ENCODE results near the gene WDR72. TPM values are rescaled to one million over a fixed set of nuclear protein-coding genes. Genes with fewer than 3 reads are reported as not detected.

The WDR72 gene
- total and polyA plus RNA-seq, 4 donors: 0.10 to 0.97 (median 0.45) TPM

DNA sequence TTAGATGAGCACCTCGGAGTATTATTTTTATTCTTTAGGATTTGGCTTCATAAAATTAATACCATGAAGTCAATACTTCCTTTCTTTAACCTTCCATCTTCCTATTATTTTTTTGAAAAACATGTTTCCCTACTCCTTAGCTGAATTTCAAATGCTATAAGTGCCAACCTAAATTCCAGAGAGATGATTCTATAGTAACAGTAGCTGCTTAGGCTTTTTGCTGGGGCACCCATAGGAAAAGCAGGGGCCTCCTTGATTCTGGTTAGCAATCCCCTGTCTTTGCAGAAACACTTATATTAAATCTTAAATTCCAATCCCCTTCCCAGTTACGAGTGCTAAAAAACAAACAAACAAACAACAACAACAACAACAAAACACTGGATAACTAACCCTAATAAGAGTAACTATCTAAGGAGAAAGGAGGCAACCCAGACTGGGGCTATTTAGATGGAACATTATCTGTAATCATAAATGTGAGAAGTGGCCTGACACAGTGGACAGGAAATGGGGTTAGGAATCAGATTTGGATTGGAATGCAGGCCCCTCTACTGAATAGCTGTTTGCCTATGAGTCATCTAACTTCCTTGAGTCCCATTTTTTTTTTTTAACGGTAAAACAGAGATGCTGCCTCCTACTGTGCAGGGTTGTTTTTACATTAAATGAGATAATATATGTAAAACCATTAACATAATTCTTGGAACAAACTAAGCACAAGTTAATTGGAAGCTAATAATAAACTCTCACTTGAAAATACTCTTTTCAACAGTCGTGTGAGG, 148.1 kb downstream of the WDR72 start:
- TF ChIP-seq, protein P1, sequence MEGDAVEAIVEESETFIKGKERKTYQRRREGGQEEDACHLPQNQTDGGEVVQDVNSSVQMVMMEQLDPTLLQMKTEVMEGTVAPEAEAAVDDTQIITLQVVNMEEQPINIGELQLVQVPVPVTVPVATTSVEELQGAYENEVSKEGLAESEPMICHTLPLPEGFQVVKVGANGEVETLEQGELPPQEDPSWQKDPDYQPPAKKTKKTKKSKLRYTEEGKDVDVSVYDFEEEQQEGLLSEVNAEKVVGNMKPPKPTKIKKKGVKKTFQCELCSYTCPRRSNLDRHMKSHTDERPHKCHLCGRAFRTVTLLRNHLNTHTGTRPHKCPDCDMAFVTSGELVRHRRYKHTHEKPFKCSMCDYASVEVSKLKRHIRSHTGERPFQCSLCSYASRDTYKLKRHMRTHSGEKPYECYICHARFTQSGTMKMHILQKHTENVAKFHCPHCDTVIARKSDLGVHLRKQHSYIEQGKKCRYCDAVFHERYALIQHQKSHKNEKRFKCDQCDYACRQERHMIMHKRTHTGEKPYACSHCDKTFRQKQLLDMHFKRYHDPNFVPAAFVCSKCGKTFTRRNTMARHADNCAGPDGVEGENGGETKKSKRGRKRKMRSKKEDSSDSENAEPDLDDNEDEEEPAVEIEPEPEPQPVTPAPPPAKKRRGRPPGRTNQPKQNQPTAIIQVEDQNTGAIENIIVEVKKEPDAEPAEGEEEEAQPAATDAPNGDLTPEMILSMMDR (IDR thresholded peaks at IDR 0.05; ENCODE audit: control extremely low read depth, extremely low read depth): no peak
- no peaks in the 10 kb centered on the region for H3K36me3 ChIP-seq (ENCODE audit: control insufficient read depth in 4 of 4, insufficient read depth in 4 of 4, low read length in 4 of 4)
- no peak overlapping the region for H3K27ac ChIP-seq (ENCODE audit: low read depth in 1 of 2, low read length in 1 of 2)
- ATAC-seq (ENCODE audit: insufficient read depth, low FRiP score): no peak
- no peaks in the 10 kb centered on the region for H3K9me3 ChIP-seq (ENCODE audit: control insufficient read depth in 4 of 4, insufficient read depth in 3 of 4, low read length in 3 of 4)
- 71 to 78% methylated on average over 4 of the region's 4 CpGs for WGBS, 2 donors
- H3K27me3 ChIP-seq (ENCODE audit: control insufficient read depth in 3 of 3, insufficient read depth in 3 of 3, low read length in 2 of 3): no peaks in the 10 kb centered on the region
- no peak overlapping the region for H3K4me3 ChIP-seq
- no peak overlapping the region for H3K9ac ChIP-seq (ENCODE audit: insufficient read depth in 1 of 2, low read length in 2 of 2)
- H3K4me1 ChIP-seq (ENCODE audit: control insufficient read depth in 5 of 5, insufficient read depth in 5 of 5, low read length in 5 of 5): no peaks in the 10 kb centered on the region
- DNase-seq: peak in 2 of 3 donors; percentile 5 to 6

DNA sequence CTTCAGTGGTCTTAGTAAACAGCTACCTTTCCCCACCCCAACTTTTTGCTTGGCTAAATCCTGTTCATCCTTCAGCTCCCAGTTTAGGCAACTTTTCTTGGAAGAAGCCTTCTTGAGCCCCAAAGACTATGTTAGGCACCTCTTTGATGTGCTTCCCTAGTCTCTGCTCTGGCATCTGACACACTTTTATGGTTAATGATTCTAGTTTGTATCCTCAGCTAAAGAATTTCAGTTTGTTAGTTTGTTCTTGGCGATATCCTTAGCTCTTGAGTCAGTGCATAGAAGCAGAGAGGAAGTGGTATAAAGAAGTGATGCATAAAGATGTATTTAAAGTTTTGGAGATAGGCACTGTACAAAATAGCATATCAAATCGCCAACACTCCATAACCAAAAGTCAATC, 168.4 kb downstream of the WDR72 start:
- TF ChIP-seq, protein P1 (IDR thresholded peaks at IDR 0.05; ENCODE audit: control extremely low read depth, extremely low read depth): no peak
- Histone ChIP-seq H3K27me3 (ENCODE audit: control insufficient read depth in 3 of 3, insufficient read depth in 3 of 3, low read length in 2 of 3) (no peaks in the 10 kb centered on the region), H3K4me3 (no peak overlapping the region), H3K9me3 (ENCODE audit: control insufficient read depth in 4 of 4, insufficient read depth in 3 of 4, low read length in 3 of 4) (no peaks in the 10 kb centered on the region), H3K4me1 (ENCODE audit: control insufficient read depth in 5 of 5, insufficient read depth in 5 of 5, low read length in 5 of 5) (no peaks in the 10 kb centered on the region), H3K36me3 (ENCODE audit: control insufficient read depth in 4 of 4, insufficient read depth in 4 of 4, low read length in 4 of 4) (no peaks in the 10 kb centered on the region), H3K27ac (ENCODE audit: low read depth in 1 of 2, low read length in 1 of 2) (no peak overlapping the region), H3K9ac (ENCODE audit: insufficient read depth in 1 of 2, low read length in 2 of 2) (no peak overlapping the region)
- WGBS, 2 donors: 88 to 89% methylated on average over 2 of the region's 2 CpGs
- no peak for DNase-seq
- ATAC-seq (ENCODE audit: insufficient read depth, low FRiP score): no peak

DNA sequence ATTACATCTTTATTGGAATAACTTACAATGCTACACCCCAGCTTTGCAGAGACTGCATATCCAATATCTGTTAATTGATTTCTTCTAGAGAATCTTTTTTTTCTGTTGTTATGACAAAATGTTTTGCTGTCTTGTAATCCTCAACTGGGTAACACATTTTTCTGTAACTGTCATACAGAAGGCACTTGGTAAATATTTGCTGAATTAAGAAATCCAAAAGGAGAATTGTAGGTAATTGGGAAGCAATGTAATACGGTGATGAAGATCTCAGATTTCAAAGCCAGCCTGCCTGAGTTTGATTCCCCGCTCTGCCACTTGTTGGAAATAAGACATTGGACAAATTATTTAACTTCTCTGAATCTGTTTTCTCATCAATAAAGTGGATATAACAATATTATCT, 169.1 kb downstream of the WDR72 start:
- ATAC-seq (ENCODE audit: insufficient read depth, low FRiP score): no peak
- DNase-seq: no peak
- Histone ChIP-seq H3K4me3 (no peak overlapping the region), H3K36me3 (ENCODE audit: control insufficient read depth in 4 of 4, insufficient read depth in 4 of 4, low read length in 4 of 4) (no peaks in the 10 kb centered on the region), H3K4me1 (ENCODE audit: control insufficient read depth in 5 of 5, insufficient read depth in 5 of 5, low read length in 5 of 5) (no peaks in the 10 kb centered on the region), H3K9ac (ENCODE audit: insufficient read depth in 1 of 2, low read length in 2 of 2) (no peak overlapping the region), H3K27ac (ENCODE audit: low read depth in 1 of 2, low read length in 1 of 2) (no peak overlapping the region), H3K9me3 (ENCODE audit: control insufficient read depth in 4 of 4, insufficient read depth in 3 of 4, low read length in 3 of 4) (no peaks in the 10 kb centered on the region), H3K27me3 (ENCODE audit: control insufficient read depth in 3 of 3, insufficient read depth in 3 of 3, low read length in 2 of 3) (no peaks in the 10 kb centered on the region)
- TF ChIP-seq, protein P1 (IDR thresholded peaks at IDR 0.05; ENCODE audit: control extremely low read depth, extremely low read depth): no peak
- WGBS, 2 donors: 83 to 84% methylated on average over 2 of the region's 2 CpGs

Data from lung (tissue), 12 donors.